ENCODE measurements around the gene CACNA2D2. TPM values are rescaled to one million over a fixed set of nuclear protein-coding genes. Genes with fewer than 3 reads are reported as not detected.

Gene CACNA2D2
- total RNA-seq, 1 donor from 2014 or later = 17.3 TPM

DNA sequence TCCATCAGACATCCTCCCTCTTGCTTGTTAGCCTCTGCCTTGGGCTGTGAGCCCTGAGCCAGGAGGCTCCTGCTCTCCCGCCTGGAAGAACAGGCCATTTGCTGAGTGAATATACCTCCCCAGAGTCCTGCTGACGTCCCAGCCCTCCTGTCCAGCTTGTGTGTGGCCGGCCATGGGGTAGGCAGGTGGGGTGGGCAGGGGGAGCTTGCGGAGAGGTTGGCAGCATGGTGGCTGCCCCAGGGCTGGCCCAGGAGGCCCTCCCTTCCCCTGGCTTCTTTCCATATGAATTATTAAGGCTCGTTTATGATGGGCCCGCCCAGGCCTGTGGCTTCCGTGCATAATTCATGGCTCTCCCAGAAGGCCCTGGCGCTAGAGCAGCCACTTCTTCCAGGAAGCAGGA lies 18.7 kb downstream of the CACNA2D2 start:
- no peak overlapping the region for H3K27ac Mint-ChIP-seq (ENCODE audit: unreplicated experiment)
- peaks cover 4% of the 10 kb centered on the region for H3K27me3 Mint-ChIP-seq (ENCODE audit: unreplicated experiment)
- no peaks in the 10 kb centered on the region for H3K9me3 Mint-ChIP-seq (ENCODE audit: unreplicated experiment)
- H3K36me3 Mint-ChIP-seq (ENCODE audit: low read depth, unreplicated experiment) = peaks cover 4% of the 10 kb centered on the region
- DNase-seq (ENCODE audit: low spot score) = no peak
- TF ChIP-seq CTCF (IDR thresholded peaks at IDR 0.05; ENCODE audit: unreplicated experiment) = no peak
- H3K4me3 Mint-ChIP-seq (ENCODE audit: unreplicated experiment) = no peak overlapping the region
- peaks cover 3% of the 10 kb centered on the region for H3K4me1 Mint-ChIP-seq (ENCODE audit: unreplicated experiment)

DNA sequence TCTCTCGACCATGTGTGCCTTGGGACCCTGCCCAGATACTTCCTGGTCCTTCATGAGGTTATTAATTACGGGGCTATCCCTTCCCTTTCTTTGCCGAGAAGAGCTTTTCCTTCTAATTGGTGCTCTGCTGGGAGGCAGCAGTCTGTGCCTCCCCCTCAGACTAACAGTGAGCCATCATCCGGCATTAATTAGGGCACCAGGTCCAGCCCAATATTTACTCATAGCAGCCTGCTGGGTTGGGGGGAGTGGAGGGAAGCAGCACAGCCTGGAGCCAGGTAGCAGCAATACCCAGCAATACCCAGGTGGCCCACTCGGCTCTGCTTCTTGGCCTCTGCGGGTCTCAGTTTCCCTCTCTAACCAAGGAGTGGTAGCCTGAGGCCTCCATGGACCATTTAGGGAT lies 20.1 kb downstream of the CACNA2D2 start:
- no peak overlapping the region for H3K27ac Mint-ChIP-seq (ENCODE audit: unreplicated experiment)
- DNase-seq (ENCODE audit: low spot score) = no peak
- peaks cover 3% of the 10 kb centered on the region for H3K4me1 Mint-ChIP-seq (ENCODE audit: unreplicated experiment)
- TF ChIP-seq CTCF (IDR thresholded peaks at IDR 0.05; ENCODE audit: unreplicated experiment) = no peak
- peaks cover 4% of the 10 kb centered on the region for H3K27me3 Mint-ChIP-seq (ENCODE audit: unreplicated experiment)
- no peaks in the 10 kb centered on the region for H3K9me3 Mint-ChIP-seq (ENCODE audit: unreplicated experiment)
- no peak overlapping the region for H3K4me3 Mint-ChIP-seq (ENCODE audit: unreplicated experiment)
- H3K36me3 Mint-ChIP-seq (ENCODE audit: low read depth, unreplicated experiment) = peaks cover 4% of the 10 kb centered on the region

GRCh38 chr3:50481992-50482391 lies 21.4 kb downstream of the CACNA2D2 start:
- Mint-ChIP-seq H3K27ac (ENCODE audit: unreplicated experiment) (no peak overlapping the region), H3K36me3 (ENCODE audit: low read depth, unreplicated experiment) (peaks cover 4% of the 10 kb centered on the region), H3K4me1 (ENCODE audit: unreplicated experiment) (peaks cover 3% of the 10 kb centered on the region), H3K9me3 (ENCODE audit: unreplicated experiment) (no peaks in the 10 kb centered on the region), H3K4me3 (ENCODE audit: unreplicated experiment) (no peak overlapping the region), H3K27me3 (ENCODE audit: unreplicated experiment) (peaks cover 3% of the 10 kb centered on the region)
- TF ChIP-seq CTCF (IDR thresholded peaks at IDR 0.05; ENCODE audit: unreplicated experiment) = no peak
- DNase-seq (ENCODE audit: low spot score) = no peak

GRCh38 chr3:50480471-50480870 lies 23.0 kb downstream of the CACNA2D2 start:
- H3K4me1 Mint-ChIP-seq (ENCODE audit: unreplicated experiment) = peaks cover 3% of the 10 kb centered on the region
- no peaks in the 10 kb centered on the region for H3K9me3 Mint-ChIP-seq (ENCODE audit: unreplicated experiment)
- H3K36me3 Mint-ChIP-seq (ENCODE audit: low read depth, unreplicated experiment) = peaks cover 4% of the 10 kb centered on the region
- no peak overlapping the region for H3K27ac Mint-ChIP-seq (ENCODE audit: unreplicated experiment)
- no peak overlapping the region for H3K4me3 Mint-ChIP-seq (ENCODE audit: unreplicated experiment)
- TF ChIP-seq CTCF (IDR thresholded peaks at IDR 0.05; ENCODE audit: unreplicated experiment) = no peak
- no peak for DNase-seq (ENCODE audit: low spot score)
- peaks cover 6% of the 10 kb centered on the region for H3K27me3 Mint-ChIP-seq (ENCODE audit: unreplicated experiment)

GRCh38 chr3:50479523-50479922 lies 23.9 kb downstream of the CACNA2D2 start:
- Mint-ChIP-seq H3K27ac (ENCODE audit: unreplicated experiment) (no peak overlapping the region), H3K27me3 (ENCODE audit: unreplicated experiment) (peaks cover 9% of the 10 kb centered on the region), H3K4me1 (ENCODE audit: unreplicated experiment) (peaks cover 3% of the 10 kb centered on the region), H3K36me3 (ENCODE audit: low read depth, unreplicated experiment) (no peaks in the 10 kb centered on the region), H3K9me3 (ENCODE audit: unreplicated experiment) (no peaks in the 10 kb centered on the region), H3K4me3 (ENCODE audit: unreplicated experiment) (no peak overlapping the region)
- TF ChIP-seq CTCF (IDR thresholded peaks at IDR 0.05; ENCODE audit: unreplicated experiment) = no peak
- DNase-seq (ENCODE audit: low spot score) = no peak
